ENCODE measurements around the gene WAPL.
"Not testable (repeated sequence)": the region's sequence is repeated elsewhere in the genome, so short reads cannot be mapped to it uniquely, and the experiment has no call there.

The WAPL gene, protein sequence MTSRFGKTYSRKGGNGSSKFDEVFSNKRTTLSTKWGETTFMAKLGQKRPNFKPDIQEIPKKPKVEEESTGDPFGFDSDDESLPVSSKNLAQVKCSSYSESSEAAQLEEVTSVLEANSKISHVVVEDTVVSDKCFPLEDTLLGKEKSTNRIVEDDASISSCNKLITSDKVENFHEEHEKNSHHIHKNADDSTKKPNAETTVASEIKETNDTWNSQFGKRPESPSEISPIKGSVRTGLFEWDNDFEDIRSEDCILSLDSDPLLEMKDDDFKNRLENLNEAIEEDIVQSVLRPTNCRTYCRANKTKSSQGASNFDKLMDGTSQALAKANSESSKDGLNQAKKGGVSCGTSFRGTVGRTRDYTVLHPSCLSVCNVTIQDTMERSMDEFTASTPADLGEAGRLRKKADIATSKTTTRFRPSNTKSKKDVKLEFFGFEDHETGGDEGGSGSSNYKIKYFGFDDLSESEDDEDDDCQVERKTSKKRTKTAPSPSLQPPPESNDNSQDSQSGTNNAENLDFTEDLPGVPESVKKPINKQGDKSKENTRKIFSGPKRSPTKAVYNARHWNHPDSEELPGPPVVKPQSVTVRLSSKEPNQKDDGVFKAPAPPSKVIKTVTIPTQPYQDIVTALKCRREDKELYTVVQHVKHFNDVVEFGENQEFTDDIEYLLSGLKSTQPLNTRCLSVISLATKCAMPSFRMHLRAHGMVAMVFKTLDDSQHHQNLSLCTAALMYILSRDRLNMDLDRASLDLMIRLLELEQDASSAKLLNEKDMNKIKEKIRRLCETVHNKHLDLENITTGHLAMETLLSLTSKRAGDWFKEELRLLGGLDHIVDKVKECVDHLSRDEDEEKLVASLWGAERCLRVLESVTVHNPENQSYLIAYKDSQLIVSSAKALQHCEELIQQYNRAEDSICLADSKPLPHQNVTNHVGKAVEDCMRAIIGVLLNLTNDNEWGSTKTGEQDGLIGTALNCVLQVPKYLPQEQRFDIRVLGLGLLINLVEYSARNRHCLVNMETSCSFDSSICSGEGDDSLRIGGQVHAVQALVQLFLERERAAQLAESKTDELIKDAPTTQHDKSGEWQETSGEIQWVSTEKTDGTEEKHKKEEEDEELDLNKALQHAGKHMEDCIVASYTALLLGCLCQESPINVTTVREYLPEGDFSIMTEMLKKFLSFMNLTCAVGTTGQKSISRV (N-terminal part only)

DNA sequence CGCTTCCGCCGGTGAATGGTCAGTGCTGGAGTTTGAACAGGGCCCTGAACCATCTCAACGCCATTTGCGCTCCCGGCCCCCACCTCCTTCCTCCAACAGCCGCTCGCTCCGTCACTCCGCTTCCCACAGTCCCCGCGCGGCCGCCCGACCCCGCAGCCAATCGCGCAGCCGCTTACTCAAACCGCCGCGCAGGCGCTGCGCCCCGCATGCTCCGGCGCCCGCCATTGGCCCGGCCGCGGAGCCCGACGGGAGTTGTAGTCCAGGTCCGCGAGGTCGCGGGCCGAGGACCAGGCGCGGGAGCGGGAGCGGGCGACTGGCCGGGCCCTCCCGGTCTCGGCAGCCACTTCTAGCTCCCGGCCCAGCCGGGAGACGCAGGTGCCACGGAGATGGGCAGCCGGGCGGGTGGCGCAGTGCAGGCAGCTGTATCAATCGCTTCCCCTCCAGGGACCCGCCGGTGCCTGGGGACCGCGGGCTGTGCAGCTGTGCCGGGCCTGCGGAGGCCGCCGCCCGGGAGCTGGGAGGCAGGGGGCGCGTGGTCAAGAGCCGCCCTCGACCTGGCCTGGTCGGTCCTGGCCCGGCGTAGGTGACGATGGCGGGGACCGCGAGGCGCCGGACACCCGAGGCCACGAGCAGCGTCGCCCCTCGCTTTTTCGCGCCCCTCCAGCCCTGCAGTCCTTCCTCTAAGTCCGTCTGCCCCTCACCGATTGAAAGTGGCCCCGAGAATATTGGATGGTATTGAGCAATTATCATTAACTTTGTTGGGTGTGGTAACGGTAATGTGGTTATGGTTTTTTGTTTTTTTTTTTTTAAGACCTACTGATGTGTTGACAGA, at the start of gene WAPL:
TSS of gene WAPL (minus strand) at position 115 of the 832 bp plus-strand sequence. CDS start 3,723 bp downstream, outside the sequence.
- peak; percentile 89 for DNase-seq (ENCODE audit: low read depth)

DNA sequence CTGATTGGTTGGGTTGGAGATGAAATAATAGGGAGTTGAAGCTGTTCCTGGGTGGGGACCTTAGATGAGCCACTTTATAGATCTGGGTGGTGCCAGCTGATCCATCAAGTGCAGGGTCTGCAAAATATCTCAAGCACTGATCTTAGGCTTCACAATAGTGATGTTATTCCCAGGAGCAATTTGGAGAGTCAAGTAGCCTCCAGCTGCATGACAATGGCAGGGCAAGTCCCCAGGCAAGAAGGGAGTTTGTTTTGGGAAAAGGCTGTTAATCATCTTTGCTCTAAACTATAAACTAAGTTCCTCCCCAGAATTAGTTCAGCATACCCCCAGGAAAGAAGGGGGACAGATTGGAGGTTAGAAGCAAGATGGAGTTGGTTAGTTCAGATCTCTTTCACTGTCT, 47.7 kb upstream of the WAPL start:
- DNase-seq (ENCODE audit: low read depth): no peak

DNA sequence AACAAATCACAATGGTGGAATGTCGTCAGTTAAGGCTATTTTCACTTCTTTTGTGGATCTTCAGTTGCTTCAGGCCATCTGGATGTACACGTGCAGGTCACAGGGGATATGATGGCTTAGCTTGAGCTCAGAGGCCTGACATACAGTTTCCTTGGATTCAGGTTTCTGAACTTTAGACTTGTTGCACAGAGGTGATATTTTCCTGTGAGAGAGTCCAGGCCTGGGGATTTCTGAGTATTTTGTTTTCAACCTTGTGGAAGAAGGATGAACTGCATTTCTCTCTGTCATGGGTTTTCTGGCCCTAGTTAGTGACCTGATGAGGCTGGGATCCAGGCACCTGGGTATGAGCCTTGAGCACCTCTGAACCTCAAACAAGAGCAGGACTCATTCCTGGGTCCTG, 44.9 kb upstream of the WAPL start:
- not testable (repeated sequence) for DNase-seq (ENCODE audit: low read depth)

DNA sequence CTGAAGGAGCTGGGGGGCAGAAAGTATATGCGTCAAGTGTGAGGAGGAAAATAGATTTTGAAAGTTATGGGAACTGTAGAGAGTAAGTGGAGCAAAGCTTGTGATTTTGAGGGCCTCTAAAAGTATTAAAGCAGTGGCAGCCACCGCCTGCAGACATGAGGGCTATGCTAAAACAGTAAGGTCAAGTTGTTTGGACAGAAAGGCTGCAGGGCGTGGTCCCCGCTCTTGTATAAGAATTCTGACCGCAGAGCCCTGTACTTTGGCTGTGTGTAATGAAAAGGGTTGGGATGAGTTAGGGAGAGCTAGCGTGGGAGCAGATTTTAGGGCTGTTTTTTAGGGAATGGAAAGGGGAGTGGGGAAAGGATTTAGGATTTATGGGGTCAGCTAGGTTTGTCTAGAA, 41.7 kb upstream of the WAPL start:
- not testable (repeated sequence) for DNase-seq (ENCODE audit: low read depth)

DNA sequence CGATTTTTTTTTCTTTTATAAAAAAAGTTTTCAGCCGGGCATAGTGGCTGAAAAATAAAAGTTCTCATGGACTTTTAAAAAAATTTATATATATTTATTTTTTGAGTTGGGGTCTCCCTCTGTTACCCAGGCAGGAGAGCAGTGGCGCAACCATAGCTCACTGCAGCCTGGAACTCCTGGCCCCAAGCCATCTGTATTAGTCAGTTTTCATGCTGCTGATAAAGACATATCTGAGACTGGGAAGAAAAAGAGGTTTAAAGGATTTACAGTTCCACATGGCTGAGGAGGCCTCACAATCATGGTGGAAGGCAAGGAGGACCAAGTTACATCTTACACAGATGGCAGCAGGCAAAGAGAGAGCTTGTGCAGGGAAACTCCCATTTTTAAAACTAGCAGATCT, 37.1 kb upstream of the WAPL start:
- DNase-seq (ENCODE audit: low read depth): not testable (repeated sequence)

DNA sequence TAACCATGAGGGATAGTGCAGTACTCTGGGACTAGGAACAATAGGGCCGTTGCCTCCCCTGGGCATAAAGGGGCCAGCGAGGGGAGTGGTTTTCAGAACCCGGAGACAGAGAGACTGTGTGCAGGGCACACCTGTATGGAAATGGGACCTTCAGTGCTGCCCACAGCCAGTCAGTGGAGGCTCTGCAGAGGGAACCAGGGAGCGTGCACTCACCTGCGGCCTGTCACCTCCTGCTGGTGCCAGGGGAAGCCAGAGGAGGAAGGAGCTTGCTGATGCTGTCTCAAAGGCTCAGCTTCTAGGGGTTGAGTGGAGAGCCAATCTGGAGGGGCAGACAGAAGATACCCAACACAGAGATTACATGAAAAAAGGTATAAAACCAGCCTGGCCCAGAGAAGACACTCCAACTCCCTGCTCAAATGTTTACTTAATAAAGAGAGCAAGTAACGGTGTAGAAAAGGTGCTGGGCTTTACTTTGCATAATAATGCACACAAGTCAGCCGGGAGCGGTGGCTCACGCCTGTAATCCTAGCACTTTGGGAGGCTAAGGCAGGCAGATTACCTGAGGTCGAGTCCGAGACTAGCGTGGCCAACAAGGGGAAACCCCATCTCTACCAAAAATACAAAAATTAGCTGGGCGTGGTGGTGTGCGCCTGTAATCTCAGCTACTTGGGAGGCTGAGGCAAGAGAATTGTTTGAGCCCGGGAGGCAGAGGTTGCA, 35.5 kb upstream of the WAPL start:
- DNase-seq (ENCODE audit: low read depth): no peak

DNA sequence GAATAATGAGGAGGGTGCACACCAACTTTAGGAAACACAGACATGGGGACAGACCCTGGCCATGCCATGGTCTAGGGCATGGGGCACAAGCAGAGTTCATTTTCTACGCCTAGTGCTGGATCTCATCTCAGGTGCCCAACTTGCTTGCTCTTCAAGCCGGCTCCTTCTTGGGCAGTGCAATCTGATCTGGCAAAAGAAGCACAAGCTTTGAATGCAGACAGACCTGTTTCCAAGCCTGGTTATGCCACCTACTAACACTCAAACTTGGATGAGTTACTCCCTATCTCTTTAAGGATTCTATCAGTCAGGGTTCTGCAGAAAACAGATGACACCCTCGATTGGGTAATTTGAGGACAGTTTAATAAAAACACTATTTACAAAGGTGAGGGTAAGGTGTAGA, 34.9 kb upstream of the WAPL start:
- no peak for DNase-seq (ENCODE audit: low read depth)

DNA sequence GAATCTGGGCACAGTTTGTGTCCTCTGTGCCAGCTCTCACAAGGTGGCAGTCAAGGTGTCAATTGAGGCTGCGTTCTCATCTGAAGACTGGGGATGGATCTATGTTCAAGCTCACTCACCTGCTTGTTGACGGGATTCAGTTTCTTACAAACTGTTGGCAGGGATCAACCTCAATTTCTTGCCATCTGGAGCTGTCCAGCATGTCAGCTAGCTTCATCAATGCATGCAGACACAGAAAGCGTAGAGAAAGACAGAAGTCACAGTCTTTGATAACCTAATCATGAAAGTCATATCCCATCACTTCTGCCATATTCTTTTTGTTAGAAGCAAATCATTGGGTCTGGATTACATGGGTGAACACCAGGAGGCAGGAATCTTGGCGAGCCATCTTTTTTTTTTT, 32.0 kb upstream of the WAPL start:
- DNase-seq (ENCODE audit: low read depth): no peak

DNA sequence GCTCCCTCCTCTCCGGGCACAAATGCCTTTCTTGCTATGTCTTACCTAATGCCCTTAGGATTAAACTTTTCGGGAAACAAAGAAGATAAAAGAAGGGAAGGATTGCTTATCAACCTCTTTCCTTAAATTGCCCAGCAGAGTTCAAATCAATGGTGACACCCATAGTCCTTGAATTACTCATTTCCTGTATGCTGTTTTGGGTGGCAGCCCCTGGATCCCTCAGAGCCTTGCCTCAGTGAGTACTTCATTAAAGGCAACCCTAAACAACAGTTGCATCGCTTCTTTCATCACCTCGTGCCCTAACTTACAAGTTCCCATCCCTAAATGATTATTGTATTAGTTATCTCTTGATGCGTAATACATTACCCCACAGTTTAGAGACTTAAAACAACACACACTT, 31.6 kb upstream of the WAPL start:
- no peak for DNase-seq (ENCODE audit: low read depth)

DNA sequence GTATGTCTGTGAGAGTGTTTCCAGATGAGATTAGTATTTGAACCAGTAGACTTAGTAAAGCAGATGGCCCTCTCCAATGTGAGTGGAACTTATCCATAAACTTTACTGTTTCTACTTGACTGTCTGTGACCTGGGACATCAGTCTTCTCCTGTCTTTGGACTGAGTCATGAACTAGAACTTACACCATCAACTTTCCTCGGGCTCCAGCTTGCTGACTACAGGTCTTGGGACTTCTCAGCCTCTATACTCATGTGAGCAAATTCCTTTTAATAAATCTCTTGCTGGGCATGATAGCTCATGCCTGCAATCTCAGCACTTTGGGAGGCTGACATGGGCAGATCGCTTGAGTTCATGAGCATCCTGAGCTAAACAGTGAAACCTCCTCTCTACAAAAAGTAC, 25.7 kb upstream of the WAPL start:
- DNase-seq (ENCODE audit: low read depth): no peak

DNA sequence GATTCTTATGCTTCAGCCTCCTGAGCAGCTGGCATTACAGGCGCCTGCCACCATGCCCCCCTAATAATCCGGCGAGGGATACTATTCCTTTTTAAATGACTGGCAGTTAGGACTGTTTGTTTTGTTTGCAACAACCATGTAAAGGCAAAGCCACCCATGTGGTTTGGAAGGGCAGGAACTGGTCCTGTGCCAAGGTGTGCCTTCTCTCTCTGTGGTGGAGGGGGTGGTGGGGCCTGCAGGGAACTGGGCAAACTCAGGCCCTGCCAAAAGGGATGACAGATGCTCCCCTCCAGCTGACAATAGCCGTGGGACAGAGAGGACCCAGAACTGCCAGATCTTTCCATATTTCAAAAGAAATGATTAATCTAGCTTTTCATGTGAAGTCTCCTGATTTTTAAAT, 23.5 kb upstream of the WAPL start:
- no peak for DNase-seq (ENCODE audit: low read depth)

DNA sequence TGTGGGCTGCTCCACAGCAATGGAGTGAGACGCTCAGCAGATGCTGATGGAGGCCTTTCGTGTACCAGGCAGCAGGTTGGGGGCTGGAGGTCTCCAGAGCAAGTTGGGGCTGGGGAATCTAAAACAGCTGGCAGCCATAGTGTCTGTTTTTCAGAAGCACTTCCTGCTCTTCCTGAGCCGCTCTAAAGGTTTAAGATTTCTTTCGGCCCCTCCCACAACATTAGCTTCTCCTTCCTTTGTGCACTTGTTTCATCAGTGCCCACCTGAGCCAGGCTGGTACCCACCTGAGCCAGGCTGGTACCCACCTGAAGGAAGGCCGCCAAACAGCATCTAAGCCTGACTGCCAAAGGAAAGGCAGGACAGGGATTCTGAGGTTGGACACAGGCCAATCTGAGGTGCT, 18.4 kb upstream of the WAPL start:
- no peak for DNase-seq (ENCODE audit: low read depth)

DNA sequence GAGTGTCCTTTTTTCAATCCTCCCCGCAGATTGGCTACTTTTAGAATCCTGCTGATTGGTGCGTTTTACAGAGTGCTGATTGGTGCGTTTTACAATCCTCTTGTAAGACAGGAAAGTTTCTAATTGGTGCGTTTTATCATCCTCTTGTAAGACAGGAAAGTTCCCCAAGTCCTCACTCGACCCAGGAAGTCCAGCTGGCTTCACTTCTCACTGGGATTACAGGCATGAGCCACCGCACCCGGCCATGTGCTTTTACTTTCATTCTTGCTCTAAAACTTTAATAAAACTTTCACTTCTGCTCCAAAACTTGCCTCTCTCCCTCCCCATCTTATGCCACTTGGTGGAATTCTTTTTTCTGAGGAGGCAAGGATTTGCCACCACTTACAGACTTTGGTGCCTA, 17.0 kb upstream of the WAPL start:
- no peak for DNase-seq (ENCODE audit: low read depth)

DNA sequence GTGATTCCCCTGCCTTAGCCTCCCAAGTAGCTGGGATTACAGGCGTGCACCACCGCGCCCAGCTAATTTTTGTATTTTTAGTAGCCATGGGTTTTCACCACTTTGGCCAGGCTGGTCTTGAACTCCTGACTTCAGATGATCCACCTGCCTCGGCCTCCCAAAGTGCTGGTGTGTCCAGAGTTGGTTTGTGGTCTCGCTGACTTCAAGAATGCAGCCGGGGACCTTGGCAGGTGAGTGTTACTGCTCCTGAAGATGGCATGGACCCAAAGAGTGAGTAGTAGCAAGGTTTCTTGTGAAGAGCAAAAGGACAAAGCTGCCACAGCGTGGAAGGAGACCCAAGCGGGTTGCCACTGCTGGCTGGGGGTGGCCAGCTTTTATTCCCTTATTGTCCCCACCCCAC, 16.4 kb upstream of the WAPL start:
- not testable (repeated sequence) for DNase-seq (ENCODE audit: low read depth)

DNA sequence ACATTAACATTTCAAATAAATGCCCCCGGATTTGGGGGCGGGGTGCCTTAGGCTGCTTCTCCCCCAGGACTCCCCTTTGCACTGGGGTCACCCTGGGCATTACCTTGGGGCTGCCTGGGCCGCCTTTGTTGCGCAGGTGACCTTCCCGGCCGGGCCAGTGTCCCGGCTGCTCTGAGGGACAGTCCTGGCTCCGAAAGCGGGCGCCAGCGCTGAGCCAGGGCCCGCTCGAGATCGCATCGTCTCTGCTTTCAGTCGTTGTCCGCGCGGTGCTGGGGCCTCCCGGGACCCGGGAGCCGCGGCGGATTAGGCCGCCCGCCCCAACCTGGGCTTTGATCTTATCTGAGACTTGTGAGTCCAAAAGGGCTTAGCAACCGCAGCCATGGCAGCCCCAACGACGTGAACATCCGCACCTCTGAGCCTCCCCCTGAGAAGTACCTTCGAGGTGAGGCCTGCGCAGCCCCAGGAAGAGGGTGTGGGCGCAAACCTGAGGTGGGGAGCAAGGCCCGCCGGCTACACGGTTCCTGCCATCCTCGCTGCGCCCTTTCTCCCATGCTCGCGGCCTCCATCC, 14.8 kb upstream of the WAPL start:
- no peak for DNase-seq (ENCODE audit: low read depth)

DNA sequence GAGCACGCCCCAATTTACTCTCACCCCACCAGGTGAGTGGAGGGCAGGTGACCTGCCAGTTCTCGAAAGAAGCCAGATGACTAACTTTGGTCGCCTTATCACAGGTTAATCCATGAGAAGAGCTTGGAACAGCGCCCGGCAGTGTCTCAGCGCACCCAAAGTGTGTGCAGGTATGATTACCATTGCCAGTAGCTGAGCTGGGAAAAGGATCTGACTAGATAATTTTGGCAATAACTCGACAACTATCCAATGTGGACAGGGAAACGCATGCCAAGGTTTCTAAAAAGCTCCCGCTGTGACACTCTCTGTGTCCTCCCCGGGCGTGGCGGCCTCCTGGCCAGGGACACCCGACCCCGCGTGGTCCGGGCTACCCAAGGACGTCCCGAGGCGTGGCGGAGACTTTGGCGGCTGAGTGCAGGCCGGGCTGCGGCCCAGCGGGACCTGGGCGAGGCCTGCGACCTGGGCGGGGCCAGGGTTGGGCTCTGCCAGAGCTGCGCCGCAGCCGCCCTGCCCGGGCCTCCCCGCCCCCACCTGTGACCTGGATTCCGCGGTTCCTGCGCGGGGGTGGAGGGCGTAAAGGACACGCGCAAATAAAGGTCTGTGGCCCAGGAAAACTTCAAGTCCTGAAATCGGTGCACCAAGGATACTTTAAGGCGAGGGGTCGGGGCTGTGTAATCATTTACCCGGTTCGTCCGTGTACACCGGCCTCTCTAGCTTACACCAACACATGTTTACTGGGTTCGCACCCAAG, 13.7 kb upstream of the WAPL start:
- DNase-seq (ENCODE audit: low read depth): no peak

DNA sequence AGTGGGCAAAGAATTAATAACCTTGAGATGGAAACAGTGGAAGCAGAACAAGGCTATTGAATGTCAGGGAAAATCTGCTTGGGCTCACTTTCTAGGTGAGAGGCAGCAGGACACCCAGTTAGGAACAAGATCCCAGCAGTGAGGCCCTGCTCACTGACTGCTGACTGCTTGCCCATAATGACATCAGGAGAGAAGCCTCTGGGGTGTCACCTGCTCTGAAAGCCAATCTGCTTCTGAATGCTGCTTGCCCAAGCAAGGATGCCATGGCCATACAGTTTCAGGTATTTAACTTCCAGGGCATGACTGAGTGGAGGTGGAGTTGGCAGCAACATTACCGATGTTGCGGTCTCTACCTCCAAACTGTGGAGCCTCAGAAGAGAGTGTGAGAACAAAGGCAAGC, 11.7 kb upstream of the WAPL start:
- DNase-seq (ENCODE audit: low read depth): no peak

DNA sequence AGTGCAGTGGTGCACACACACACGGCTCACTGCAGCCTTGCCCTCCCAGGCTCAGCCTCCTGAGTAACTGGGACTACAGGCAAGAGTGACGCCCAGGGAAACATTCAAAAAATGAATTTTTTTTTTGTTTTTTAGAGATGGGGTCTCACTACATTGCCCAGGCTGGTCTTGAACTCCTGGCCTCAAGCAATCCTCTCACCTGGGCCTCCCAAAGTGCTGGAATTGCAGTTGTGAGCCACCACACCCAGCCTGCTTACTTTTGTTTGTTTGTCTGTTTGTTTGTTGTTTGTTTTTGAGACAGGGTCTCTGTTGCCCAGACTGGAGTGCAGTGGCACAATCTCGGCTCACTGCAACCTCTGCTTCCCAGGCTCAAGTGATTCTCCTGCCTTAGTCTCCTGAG, 7.1 kb upstream of the WAPL start:
- not testable (repeated sequence) for DNase-seq (ENCODE audit: low read depth)

DNA sequence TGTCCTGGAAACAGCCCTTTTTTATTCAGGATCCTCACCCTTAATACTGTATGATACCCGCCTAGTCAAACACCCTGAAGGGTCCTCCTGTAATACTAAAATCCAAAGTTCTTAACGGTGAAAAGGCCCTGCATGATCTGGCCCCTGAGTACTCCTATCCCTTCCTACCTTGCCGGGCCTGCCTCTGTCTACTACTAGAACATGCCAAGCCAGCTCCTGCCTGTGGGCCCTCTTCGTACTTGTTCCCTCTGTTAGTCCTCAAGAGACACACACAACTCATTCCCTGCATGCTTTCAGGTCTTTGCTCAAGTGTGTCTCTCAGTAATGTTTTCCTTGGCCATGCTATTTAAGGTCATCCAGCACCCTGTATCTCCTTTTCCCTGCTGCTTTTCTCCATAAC, 5.0 kb upstream of the WAPL start:
- DNase-seq (ENCODE audit: low read depth): no peak

DNA sequence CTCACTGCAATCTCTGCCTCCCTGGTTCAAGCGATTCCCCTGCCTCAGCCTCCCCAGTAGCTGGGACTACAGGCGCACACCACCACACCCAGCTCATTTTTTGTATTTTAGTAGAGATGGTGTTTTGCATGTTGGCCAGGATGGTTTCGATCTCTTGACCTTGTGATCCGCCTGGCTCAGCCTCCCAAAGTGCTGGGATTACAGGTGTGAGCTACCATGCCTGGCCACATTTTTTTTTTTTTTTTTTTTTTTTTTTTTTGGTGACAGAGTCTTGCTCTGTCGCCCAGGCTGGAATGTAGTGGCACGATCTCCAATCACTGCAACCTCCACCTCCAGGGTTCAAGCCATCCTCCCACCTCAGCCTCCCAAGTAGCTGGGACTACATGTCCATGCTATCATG, 4.1 kb upstream of the WAPL start:
- not testable (repeated sequence) for DNase-seq (ENCODE audit: low read depth)
